H1 (cell line): ENCODE data around the gene OR51T1. TPM values are rescaled to one million over a fixed set of nuclear protein-coding genes. Genes with fewer than 3 reads are reported as not detected.

Experiments
- CTCF ChIA-PET: fragments of 300-600 bp; sonication (Branson Sonifier 250); formaldehyde crosslinking; loops from one replicate; lab custom pipeline; 2021; ENCODE audit not compliant: partially characterized antibody; lab: Charles Lee
- POLR2A ChIA-PET: fragments of 300-600 bp; sonication (Branson Sonifier 250); formaldehyde crosslinking; loops from one replicate; lab custom pipeline; 2021; ENCODE audit warnings: inconsistent platforms; ENCODE audit not compliant: partially characterized antibody; lab: Charles Lee
- DNase-seq, 2 experiments: peaks; one replicate each; pipeline versions ENCODE4 v3.0.0 to v3.0.0-alpha.2; 2010 to 2022; ENCODE audit warnings: low spot score in 2 of 2, low read depth in 1 of 2, mixed read lengths in 1 of 2
- FAIRE-seq: peaks from 2 replicates; lab custom pipeline; 2011; peaks lifted over from hg19 to GRCh38; lab: Jason Lieb, UNC
- H2AFZ ChIP-seq: 2 replicates; pipeline ENCODE4 v1.8.1; 2012; ENCODE audit warnings: low read length, inconsistent platforms
- H2AK5ac ChIP-seq: 2 replicates; pipeline ENCODE4 v1.6.1; 2013; ENCODE audit warnings: low read depth, low read length
- H2BK120ac ChIP-seq: replicated peaks from 2 replicates; pipeline ENCODE3; 2013; ENCODE audit warnings: low read depth, low read length, inconsistent platforms
- H2BK12ac ChIP-seq: 2 replicates; pipeline ENCODE4 v1.6.1; 2013; ENCODE audit warnings: low read depth, low read length
- H2BK15ac ChIP-seq: 2 replicates; pipeline ENCODE4 v1.6.1; 2013; ENCODE audit warnings: low read length
- H2BK20ac ChIP-seq: 2 replicates; pipeline ENCODE4 v1.6.1; 2013; ENCODE audit warnings: low read length
- H2BK5ac ChIP-seq: 2 replicates; pipeline ENCODE4 v1.6.1; 2013; ENCODE audit warnings: low read depth, low read length
- H3K14ac ChIP-seq: 2 replicates; pipeline ENCODE4 v1.6.1; 2013; ENCODE audit warnings: inconsistent platforms; ENCODE audit not compliant: insufficient read length
- H3K18ac ChIP-seq: 2 replicates; pipeline ENCODE4 v1.6.1; 2013; ENCODE audit warnings: low read length; ENCODE audit errors: extremely low read depth
- H3K23ac ChIP-seq: 2 replicates; pipeline ENCODE4 v1.6.1; 2013; ENCODE audit warnings: inconsistent platforms; ENCODE audit not compliant: insufficient read length
- H3K23me2 ChIP-seq: 2 replicates; pipeline ENCODE4 v1.6.1; 2013; ENCODE audit warnings: low read depth, low read length
- H3K27ac ChIP-seq: 2 replicates; pipeline ENCODE4 v1.6.1; 2011; ENCODE audit warnings: low read depth, low read length, inconsistent platforms
- H3K27me3 ChIP-seq, 4 experiments: replicated peaks in 1 of 4; 1 replicate in 1 of 4; 2 replicates in 3 of 4; pipeline versions ENCODE4 v1.6.1 to v1.8.1; 2011 to 2013; ENCODE audit warnings: low read length in 3 of 4, mild to moderate bottlenecking in 3 of 4, inconsistent platforms in 2 of 4, mixed read lengths in 2 of 4, moderate library complexity in 1 of 4; ENCODE audit not compliant: control insufficient read depth in 3 of 4, insufficient read depth in 3 of 4; ENCODE audit errors: extremely low read depth in 1 of 4
- H3K36me3 ChIP-seq, 4 experiments: 2 replicates each; pipeline versions ENCODE4 v1.6.1 to v1.8.1; 2011 to 2013; ENCODE audit warnings: mild to moderate bottlenecking in 4 of 4, low read length in 3 of 4, moderate library complexity in 2 of 4, control low read depth in 1 of 4, inconsistent platforms in 1 of 4; ENCODE audit not compliant: insufficient read depth in 4 of 4, control insufficient read depth in 2 of 4
- H3K4ac ChIP-seq: replicated peaks from 2 replicates; pipeline ENCODE3; 2013; ENCODE audit warnings: low read length, low read depth, mixed read lengths, inconsistent platforms; ENCODE audit not compliant: insufficient read length
- H3K4me1 ChIP-seq, 4 experiments: replicated peaks in 1 of 4; 1 replicate in 1 of 4; 2 replicates in 3 of 4; pipeline versions ENCODE4 v1.6.1 to v1.8.1; 2011 to 2013; ENCODE audit warnings: low read length in 3 of 4, inconsistent platforms in 2 of 4, mixed read lengths in 1 of 4; ENCODE audit not compliant: insufficient read depth in 4 of 4, control insufficient read depth in 3 of 4
- H3K4me2 ChIP-seq, 2 experiments: 2 replicates each; pipeline versions ENCODE4 v1.6.1 to v1.8.1; 2011 to 2013; ENCODE audit warnings: low read depth in 2 of 2, low read length in 2 of 2, control low read depth in 1 of 2, inconsistent platforms in 1 of 2, mild to moderate bottlenecking in 1 of 2; ENCODE audit not compliant: insufficient read depth in 1 of 2
- H3K4me3 ChIP-seq, 4 experiments: fragments of 200-600, 300-600 bp in 1 of 4; sonication (generic), shearing (Covaris generic), sonication (Bioruptor Twin) in 1 of 4; 2 replicates each; pipeline versions ENCODE4 v1.5.1 to v1.8.1; 2011 to 2016; ENCODE audit warnings: low read length in 4 of 4, low read depth in 3 of 4, control low read depth in 2 of 4, inconsistent platforms in 2 of 4, mild to moderate bottlenecking in 2 of 4, mixed read lengths in 1 of 4, moderate library complexity in 1 of 4; ENCODE audit not compliant: insufficient read depth in 2 of 4; ENCODE audit errors: extremely low read depth in 1 of 4
- H3K56ac ChIP-seq: replicated peaks from 2 replicates; pipeline ENCODE3; 2013; ENCODE audit warnings: low read depth, mild to moderate bottlenecking, mixed read lengths, low read length, inconsistent platforms; ENCODE audit not compliant: insufficient read length
- H3K79me1 ChIP-seq: 2 replicates; pipeline ENCODE4 v1.6.1; 2013; ENCODE audit warnings: low read depth, low read length, control low read depth
- H3K79me2 ChIP-seq, 2 experiments: 2 replicates each; pipeline versions ENCODE4 v1.6.1 to v1.8.1; 2012 to 2013; ENCODE audit warnings: low read length in 2 of 2, mild to moderate bottlenecking in 2 of 2, inconsistent platforms in 1 of 2; ENCODE audit not compliant: insufficient read depth in 2 of 2, control insufficient read depth in 1 of 2
- H3K9ac ChIP-seq, 4 experiments: replicated peaks in 1 of 4; 1 replicate in 1 of 4; 2 replicates in 3 of 4; pipeline versions ENCODE4 v1.6.1 to v1.8.1; 2011 to 2013; ENCODE audit warnings: low read depth in 3 of 4, low read length in 3 of 4, control low read depth in 2 of 4, mild to moderate bottlenecking in 2 of 4, moderate library complexity in 2 of 4, inconsistent platforms in 1 of 4; ENCODE audit errors: extremely low read depth in 1 of 4
- H3K9me3 ChIP-seq, 2 experiments: 2 replicates each; pipeline versions ENCODE4 v1.6.1 to v1.8.1; 2012 to 2013; ENCODE audit warnings: mild to moderate bottlenecking in 2 of 2, moderate library complexity in 2 of 2, control low read depth in 1 of 2, inconsistent platforms in 1 of 2, low read depth in 1 of 2, low read length in 1 of 2, mixed read lengths in 1 of 2; ENCODE audit not compliant: insufficient read depth in 2 of 2
- H4K20me1 ChIP-seq, 2 experiments: replicated peaks in 1 of 2; 2 replicates each; pipeline versions ENCODE3 to v1.8.1; 2011 to 2013; ENCODE audit warnings: inconsistent platforms in 2 of 2, low read length in 2 of 2, mild to moderate bottlenecking in 1 of 2; ENCODE audit not compliant: insufficient read depth in 2 of 2, control insufficient read depth in 1 of 2
- H4K5ac ChIP-seq: 2 replicates; pipeline ENCODE4 v1.6.1; 2013; ENCODE audit warnings: low read length, low read depth, mixed read lengths, inconsistent platforms; ENCODE audit not compliant: insufficient read length
- H4K8ac ChIP-seq: 2 replicates; pipeline ENCODE4 v1.8.0; 2013; ENCODE audit warnings: mild to moderate bottlenecking, moderate library complexity, low read length, inconsistent platforms; ENCODE audit not compliant: insufficient read depth; ENCODE audit errors: extremely low read depth
- H4K91ac ChIP-seq: replicated peaks from 2 replicates; pipeline ENCODE3; 2013; ENCODE audit warnings: low read length, mixed read lengths, inconsistent platforms; ENCODE audit not compliant: insufficient read length
- ASH2L ChIP-seq: fragments of 200-600, 300-600 bp; sonication (generic); IDR thresholded peaks from one replicate; pipeline ENCODE4 v1.7.1; 2017; ENCODE audit warnings: low read length
- JUN ChIP-seq: IDR thresholded peaks from 2 replicates; pipeline ENCODE4 v1.6.1; 2011; ENCODE audit warnings: low read depth, mild to moderate bottlenecking, improper control_type of control experiment, low read length
- KDM5A ChIP-seq: fragments of 200-600 bp; IDR thresholded peaks from 2 replicates; pipeline ENCODE4 v1.7.1; 2012; ENCODE audit warnings: mild to moderate bottlenecking, low read length, inconsistent platforms, mixed read lengths
- RFX5 ChIP-seq: IDR thresholded peaks from 2 replicates; pipeline ENCODE4 v1.6.1; 2011; ENCODE audit warnings: low read depth, low read length, improper control_type of control experiment, borderline replicate concordance
- SUZ12 ChIP-seq: fragments of 200-600 bp; sonication (generic); IDR thresholded peaks from 2 replicates; pipeline ENCODE4 v1.6.1; 2012; ENCODE audit warnings: mild to moderate bottlenecking, inconsistent platforms, low read length, moderate library complexity, mixed read lengths
- TAF1 ChIP-seq: IDR thresholded peaks from 2 replicates; pipeline ENCODE4 v1.6.1; 2011; ENCODE audit warnings: mild to moderate bottlenecking, low read depth, low read length
- TCF12 ChIP-seq: IDR thresholded peaks from 2 replicates; pipeline ENCODE4 v1.6.1; 2011; ENCODE audit warnings: low read depth, mild to moderate bottlenecking, low read length
- TEAD4 ChIP-seq: IDR thresholded peaks from 2 replicates; pipeline ENCODE4 v1.6.1; 2012; ENCODE audit warnings: low read depth, low read length, inconsistent platforms, mixed read lengths
- WGBS, 2 experiments: shearing (Covaris generic) in 1 of 2; methylation state at CpG; one replicate each; pipeline versions ENCODE4 v1.1.6 to v1.1.7; 2013 to 2015; ENCODE audit warnings: low lambda C conversion rate in 2 of 2, mixed read lengths in 2 of 2, inconsistent platforms in 1 of 2, low coverage in 1 of 2, missing lambda C conversion rate in 1 of 2; ENCODE audit not compliant: insufficient replicate concordance in 2 of 2, insufficient coverage in 1 of 2, insufficient read length in 1 of 2; ENCODE audit errors: extremely low coverage in 1 of 2, missing lambda C conversion rate in 1 of 2; 5-methylcytosine and 5-hydroxymethylcytosine counted together
- polyA plus RNA-seq, 7 experiments: library from polyadenylated mRNA; depleted of rRNA in 3 of 7; stranded (reverse) in 5 of 7; unstranded in 2 of 7; fragments of >200 nt in 5 of 7; fragments of 200-250 nt in 2 of 7; gene quantifications; 1 replicate in 5 of 7; 2 replicates in 1 of 7; 4 replicates in 1 of 7; pipeline versions ENCODE4 v1.2.1 to v1.2.3, GENCODE V29; 2011 to 2013; ENCODE audit warnings: missing spikeins in 2 of 7, mixed read lengths in 2 of 7
- total RNA-seq: library from RNA; stranded (reverse); fragmentation: NEBNext Ultra II Directional; extraction: Animal tissue kit (Norgen Biotek cat#: 25700); gene quantifications from 2 replicates; pipeline ENCODE4 v1.2.1, GENCODE V29; 2021

Gene OR51T1
- total and polyA plus RNA-seq, 2 of the 8 experiments (the other 6 are each of a cell fraction or from before 2014, with no cell fraction given): not detected

- Histone ChIP-seq H3K4me3 (no peak overlapping the region), H4K91ac (no peak overlapping the region), H2AFZ (no peak overlapping the region), H3K56ac (no peak overlapping the region), H2BK20ac (no peak overlapping the region), H4K20me1 (no peaks in the 10 kb centered on the region), H2BK5ac (no peak overlapping the region), H3K4ac (no peak overlapping the region), H2BK120ac (no peak overlapping the region), H3K4me1 (no peaks in the 10 kb centered on the region), H3K23ac (no peak overlapping the region), H2BK15ac (no peak overlapping the region), H3K27me3 (no peaks in the 10 kb centered on the region), H3K27ac (no peak overlapping the region), H3K9me3 (no peaks in the 10 kb centered on the region), H4K8ac (no peak overlapping the region), H3K79me1 (no peaks in the 10 kb centered on the region), H3K4me2 (no peak overlapping the region), H2AK5ac (no peak overlapping the region), H2BK12ac (no peak overlapping the region), H3K36me3 (no peaks in the 10 kb centered on the region), H3K18ac (no peak overlapping the region), H4K5ac (no peak overlapping the region), H3K23me2 (no peaks in the 10 kb centered on the region), H3K14ac (no peak overlapping the region), H3K9ac (no peak overlapping the region), H3K79me2 (no peaks in the 10 kb centered on the region)
- FAIRE-seq (no peak), DNase-seq (no peak)
- WGBS, 2 experiments: 94% methylated on average over 5 of the region's 5 CpGs; no CpG with 5 or more reads in 1 of the 2 experiments
- CTCF ChIA-PET: interaction anchor here (1.4 to 1.5 kb wide), 2 partner anchors 10 to 246 kb away, joined by 3 to 4 read pairs; partner anchors contain the start of gene OR51D1
- TF ChIP-seq JUN (no peak), SUZ12 (no peak), RFX5 (no peak), KDM5A (no peak), TAF1 (no peak), TEAD4 (no peak), TCF12 (no peak), ASH2L (no peak)
- POLR2A ChIA-PET: no interaction called here
Observed at GRCh38 chr11:4882543-4882942, 843 bp downstream of the OR51T1 start.
